ENCODE data around the gene EIF5A2.
"Not testable (repeated sequence)": the region's sequence is repeated elsewhere in the genome, so short reads cannot be mapped to it uniquely, and the experiment has no call there.

The EIF5A2 gene

GRCh38 chr3:170908235-170909116, at the start of gene EIF5A2:
Gene EIF5A2, minus strand, starts transcription at chr3:170908637. Its CDS starts 831 bp downstream, at chr3:170907806.
- peak; percentile 91 for DNase-seq (ENCODE audit: low read depth)

- DNase-seq (ENCODE audit: low read depth), result no peak
Measured at GRCh38 chr3:170956647-170957046, 48.2 kb upstream of the EIF5A2 start.

- DNase-seq (ENCODE audit: low read depth), result no peak
Measured at GRCh38 chr3:170953736-170954135, 45.3 kb upstream of the EIF5A2 start.

- DNase-seq (ENCODE audit: low read depth), result no peak
Measured at GRCh38 chr3:170953229-170953628, 44.8 kb upstream of the EIF5A2 start.

GRCh38 chr3:170949211-170949610, 40.8 kb upstream of the EIF5A2 start:
- no peak for DNase-seq (ENCODE audit: low read depth)

GRCh38 chr3:170947018-170947769, 38.8 kb upstream of the EIF5A2 start:
- no peak for DNase-seq (ENCODE audit: low read depth)

GRCh38 chr3:170942011-170942410, 33.6 kb upstream of the EIF5A2 start:
- DNase-seq (ENCODE audit: low read depth), result no peak

- no peak for DNase-seq (ENCODE audit: low read depth)
Measured at GRCh38 chr3:170941551-170941950, 33.1 kb upstream of the EIF5A2 start.

- not testable (repeated sequence) for DNase-seq (ENCODE audit: low read depth)
Measured at GRCh38 chr3:170933039-170933438, 24.6 kb upstream of the EIF5A2 start.

GRCh38 chr3:170923553-170923952, 15.1 kb upstream of the EIF5A2 start:
- DNase-seq (ENCODE audit: low read depth), result not testable (repeated sequence)

- no peak for DNase-seq (ENCODE audit: low read depth)
Measured at GRCh38 chr3:170918715-170919114, 10.3 kb upstream of the EIF5A2 start.

- DNase-seq (ENCODE audit: low read depth), result no peak
Measured at GRCh38 chr3:170914690-170915089, 6.3 kb upstream of the EIF5A2 start.

- no peak for DNase-seq (ENCODE audit: low read depth)
Measured at GRCh38 chr3:170914212-170914611, 5.8 kb upstream of the EIF5A2 start.

- DNase-seq (ENCODE audit: low read depth), result no peak
Measured at GRCh38 chr3:170911051-170911450, 2.6 kb upstream of the EIF5A2 start.

- DNase-seq (ENCODE audit: low read depth), result no peak
Measured at GRCh38 chr3:170910542-170910941, 2.1 kb upstream of the EIF5A2 start.

GRCh38 chr3:170909129-170909903, 879 bp upstream of the EIF5A2 start:
- DNase-seq (ENCODE audit: low read depth), result no peak

GRCh38 chr3:170907637-170908234, 701 bp downstream of the EIF5A2 start:
- DNase-seq (ENCODE audit: low read depth), result no peak

GRCh38 chr3:170905862-170906261, 2.6 kb downstream of the EIF5A2 start:
- DNase-seq (ENCODE audit: low read depth), result no peak

GRCh38 chr3:170903123-170903522, 5.3 kb downstream of the EIF5A2 start:
- DNase-seq (ENCODE audit: low read depth), result no peak

GRCh38 chr3:170899455-170899854, 9.0 kb downstream of the EIF5A2 start:
- DNase-seq (ENCODE audit: low read depth), result no peak

- no peak for DNase-seq (ENCODE audit: low read depth)
Measured at GRCh38 chr3:170897978-170898377, 10.5 kb downstream of the EIF5A2 start.

- DNase-seq (ENCODE audit: low read depth), result not testable (repeated sequence)
Measured at GRCh38 chr3:170897199-170897598, 11.2 kb downstream of the EIF5A2 start.

All from activated gamma-delta T cell treated with anti-CD3 and anti-CD28 coated beads, Interleukin-2, amount 50 U/mL, for 16 hours (primary cell).